Activated B cell treated with CpG ODN at 0.5 μM for 24 hours (primary cell): Measurements from ENCODE around the gene PMFBP1. TPM values are rescaled to one million over a fixed set of nuclear protein-coding genes. Genes with fewer than 3 reads are reported as not detected.

Experiments used
- ATAC-seq: fragments of 200-7000 bp; cut with Tn5 transposase; one replicate; pipeline ENCODE4 v1.10.0; 2021; ENCODE audit warnings: low read depth, mild to moderate bottlenecking, moderate library complexity
- CTCF ChIA-PET: fragments of 350-600 bp; sonication (Branson Sonifier 250); formaldehyde crosslinking; loops from one replicate; lab custom pipeline; 2021; ENCODE audit warnings: antibody characterized with exemption; lab: Charles Lee
- POLR2A ChIA-PET: fragments of 350-600 bp; sonication (Branson Sonifier 250); formaldehyde crosslinking; loops from one replicate; lab custom pipeline; 2021; ENCODE audit warnings: antibody characterized with exemption; lab: Charles Lee
- DNase-seq: peaks from one replicate; pipeline ENCODE4 v3.0.0; 2022
- H3K27ac Mint-ChIP-seq: one replicate; pipeline ENCODE4 v1.8.0; 2020; ENCODE audit warnings: mixed read lengths
- H3K27me3 Mint-ChIP-seq: one replicate; pipeline ENCODE4 v1.8.0; 2021; ENCODE audit warnings: mixed read lengths
- H3K36me3 Mint-ChIP-seq: one replicate; pipeline ENCODE4 v1.8.0; 2021; ENCODE audit warnings: low read depth, mixed read lengths
- H3K4me1 Mint-ChIP-seq: one replicate; pipeline ENCODE4 v1.8.0; 2021; ENCODE audit warnings: mixed read lengths
- H3K4me3 Mint-ChIP-seq: one replicate; pipeline ENCODE4 v1.8.0; 2020; ENCODE audit warnings: mild to moderate bottlenecking, mixed read lengths
- H3K9me3 Mint-ChIP-seq: one replicate; pipeline ENCODE4 v1.8.0; 2020; ENCODE audit warnings: mixed read lengths
- intact Hi-C: fragments of 100-400 bp; cut with micrococcal nuclease; formaldehyde crosslinking; loops from one replicate; pipeline ENCODE4 v1.15.1; 2024
- total RNA-seq: library from RNA; stranded (reverse); gene quantifications from 2 replicates; pipeline ENCODE4 v1.2.3, GENCODE V29; 2022
- TF ChIP-seq, protein P1 (sequence below): fragments of 200-600 bp; IDR thresholded peaks from one replicate; pipeline ENCODE4 v1.8.0; 2022; ENCODE audit warnings: antibody characterized with exemption, mild to moderate bottlenecking

Gene PMFBP1
- total RNA-seq, 1 donor from 2014 or later = 5.7 TPM

DNA sequence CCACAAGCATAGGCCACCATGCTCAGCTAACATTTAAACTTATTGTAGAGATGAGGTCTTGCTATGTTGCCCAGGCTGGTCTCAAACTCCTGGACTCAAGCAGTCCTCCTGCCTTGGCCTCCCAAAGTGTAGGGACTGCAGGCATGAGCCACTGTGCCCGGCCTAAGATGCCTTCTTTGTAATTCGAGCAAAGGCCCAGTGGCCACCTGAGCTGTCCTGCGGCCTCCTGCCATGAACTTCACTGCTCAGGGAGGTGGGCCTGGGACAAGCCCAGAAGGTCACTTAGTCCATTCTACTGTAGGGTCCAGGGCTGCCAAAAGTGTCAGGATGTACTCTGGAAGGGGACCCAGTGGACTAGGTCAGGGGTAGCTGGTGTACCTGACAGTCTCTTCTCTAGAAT is 47.8 kb downstream of the PMFBP1 start:
- no peaks in the 10 kb centered on the region for H3K36me3 Mint-ChIP-seq
- H3K4me1 Mint-ChIP-seq = peaks cover 1% of the 10 kb centered on the region
- H3K9me3 Mint-ChIP-seq = no peaks in the 10 kb centered on the region
- intact Hi-C loops = loop anchor here (2.0 to 10.0 kb wide), 2 partner anchors 115 to 1911 kb away; no protein-coding TSS in a partner anchor
- ChIA-PET POLR2A (no interaction called here), CTCF (interaction anchor here (1.0 to 4.9 kb wide), 10 partner anchors 10 to 1832 kb away, joined by 3 to 43 read pairs (median 4); partner anchors contain the start of gene PMFBP1)
- no peak for ATAC-seq
- TF ChIP-seq, protein P1, sequence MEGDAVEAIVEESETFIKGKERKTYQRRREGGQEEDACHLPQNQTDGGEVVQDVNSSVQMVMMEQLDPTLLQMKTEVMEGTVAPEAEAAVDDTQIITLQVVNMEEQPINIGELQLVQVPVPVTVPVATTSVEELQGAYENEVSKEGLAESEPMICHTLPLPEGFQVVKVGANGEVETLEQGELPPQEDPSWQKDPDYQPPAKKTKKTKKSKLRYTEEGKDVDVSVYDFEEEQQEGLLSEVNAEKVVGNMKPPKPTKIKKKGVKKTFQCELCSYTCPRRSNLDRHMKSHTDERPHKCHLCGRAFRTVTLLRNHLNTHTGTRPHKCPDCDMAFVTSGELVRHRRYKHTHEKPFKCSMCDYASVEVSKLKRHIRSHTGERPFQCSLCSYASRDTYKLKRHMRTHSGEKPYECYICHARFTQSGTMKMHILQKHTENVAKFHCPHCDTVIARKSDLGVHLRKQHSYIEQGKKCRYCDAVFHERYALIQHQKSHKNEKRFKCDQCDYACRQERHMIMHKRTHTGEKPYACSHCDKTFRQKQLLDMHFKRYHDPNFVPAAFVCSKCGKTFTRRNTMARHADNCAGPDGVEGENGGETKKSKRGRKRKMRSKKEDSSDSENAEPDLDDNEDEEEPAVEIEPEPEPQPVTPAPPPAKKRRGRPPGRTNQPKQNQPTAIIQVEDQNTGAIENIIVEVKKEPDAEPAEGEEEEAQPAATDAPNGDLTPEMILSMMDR = no peak
- no peak overlapping the region for H3K4me3 Mint-ChIP-seq
- no peak for DNase-seq
- no peak overlapping the region for H3K27ac Mint-ChIP-seq
- no peaks in the 10 kb centered on the region for H3K27me3 Mint-ChIP-seq

DNA sequence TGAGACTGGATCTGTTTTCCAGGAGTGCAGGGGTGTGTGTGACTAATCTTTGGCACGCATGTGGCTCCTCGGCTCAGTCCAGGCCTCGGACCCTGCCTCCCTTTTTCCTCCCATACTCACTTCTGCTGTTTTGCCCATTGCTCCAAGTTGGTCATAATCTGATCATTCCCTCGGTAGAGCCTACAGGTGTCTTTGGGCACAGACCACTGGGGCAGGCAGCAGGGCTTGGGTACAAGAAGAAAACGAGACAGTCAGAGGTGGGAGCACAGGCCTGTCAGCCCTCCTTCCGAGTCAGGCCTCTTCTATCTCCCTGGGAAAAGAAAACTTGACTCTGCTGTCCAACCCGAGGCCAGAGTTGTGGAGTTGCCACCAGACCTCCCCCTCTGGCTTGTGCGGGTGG is 48.5 kb downstream of the PMFBP1 start:
- Mint-ChIP-seq H3K4me1 (peaks cover 1% of the 10 kb centered on the region), H3K4me3 (no peak overlapping the region), H3K27ac (no peak overlapping the region), H3K9me3 (no peaks in the 10 kb centered on the region), H3K27me3 (no peaks in the 10 kb centered on the region), H3K36me3 (no peaks in the 10 kb centered on the region)
- intact Hi-C loops = loop anchor here (10.0 kb wide), 1 partner anchor 1911 kb away; no protein-coding TSS in a partner anchor
- ATAC-seq = no peak
- no peak for DNase-seq
- ChIA-PET CTCF (interaction anchor here (2.5 to 4.9 kb wide), 3 partner anchors 343 to 1833 kb away, joined by 12 to 43 read pairs (median 12); no protein-coding TSS in a partner anchor), POLR2A (no interaction called here)
- TF ChIP-seq, protein P1 = no peak

DNA sequence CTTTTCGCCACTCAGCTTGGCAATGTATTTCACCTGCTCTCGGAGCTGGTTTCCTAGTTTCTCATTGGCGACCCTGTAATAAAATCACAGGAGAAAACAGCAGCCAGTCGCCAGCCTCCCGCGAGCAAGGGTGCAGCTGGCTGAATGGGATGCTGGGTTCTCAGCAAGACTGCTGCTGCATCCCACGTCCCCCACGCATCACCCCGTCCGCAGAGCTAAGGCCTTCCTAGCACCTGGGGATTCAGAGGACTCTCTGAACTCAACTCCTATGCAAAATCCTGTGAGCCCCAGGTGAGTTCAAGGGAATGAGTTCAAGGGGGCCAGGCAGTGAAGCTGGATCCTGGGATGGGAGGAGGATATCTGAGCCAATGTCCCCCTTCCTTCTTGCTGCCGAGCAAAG is 49.0 kb downstream of the PMFBP1 start:
- H3K4me3 Mint-ChIP-seq = no peak overlapping the region
- TF ChIP-seq, protein P1 = no peak
- H3K27ac Mint-ChIP-seq = no peak overlapping the region
- H3K9me3 Mint-ChIP-seq = no peaks in the 10 kb centered on the region
- ChIA-PET POLR2A (no interaction called here), CTCF (interaction anchor here (4.9 kb wide), 1 partner anchor 344 kb away, joined by 43 read pairs; no protein-coding TSS in a partner anchor)
- intact Hi-C loops = loop anchor here (10.0 kb wide), 1 partner anchor 1912 kb away; no protein-coding TSS in a partner anchor
- ATAC-seq (no peak), DNase-seq (no peak)
- no peaks in the 10 kb centered on the region for H3K27me3 Mint-ChIP-seq
- no peaks in the 10 kb centered on the region for H3K36me3 Mint-ChIP-seq
- peaks cover 1% of the 10 kb centered on the region for H3K4me1 Mint-ChIP-seq

DNA sequence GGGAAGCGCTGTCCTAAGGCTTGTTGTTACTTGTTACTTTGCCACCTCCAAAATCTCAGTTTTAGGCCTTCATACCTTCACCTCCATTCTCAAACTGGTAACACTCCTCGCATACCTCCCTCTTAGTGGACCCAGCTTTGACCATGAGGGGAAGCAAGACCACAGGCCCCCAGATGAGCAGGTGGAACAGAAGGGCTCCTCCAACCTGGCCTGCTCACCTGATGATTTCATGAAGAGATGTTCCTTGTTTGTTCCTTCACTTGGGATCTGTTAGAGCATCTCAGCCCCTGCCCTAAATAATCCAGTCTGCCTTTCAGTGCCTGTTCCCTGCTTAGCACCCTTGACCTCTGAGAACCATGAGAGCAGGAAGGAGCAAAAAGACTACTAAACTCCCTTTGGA is 49.6 kb downstream of the PMFBP1 start:
- Mint-ChIP-seq H3K4me3 (no peak overlapping the region), H3K27ac (no peak overlapping the region), H3K27me3 (no peaks in the 10 kb centered on the region), H3K36me3 (no peaks in the 10 kb centered on the region), H3K9me3 (no peaks in the 10 kb centered on the region), H3K4me1 (peaks cover 1% of the 10 kb centered on the region)
- TF ChIP-seq, protein P1 = no peak
- POLR2A ChIA-PET = no interaction called here
- CTCF ChIA-PET = interaction anchor here (4.9 kb wide), 1 partner anchor 344 kb away, joined by 43 read pairs; no protein-coding TSS in a partner anchor
- ATAC-seq (no peak), DNase-seq (no peak)
- intact Hi-C loops = loop anchor here (10.0 kb wide), 1 partner anchor 1912 kb away; no protein-coding TSS in a partner anchor

DNA sequence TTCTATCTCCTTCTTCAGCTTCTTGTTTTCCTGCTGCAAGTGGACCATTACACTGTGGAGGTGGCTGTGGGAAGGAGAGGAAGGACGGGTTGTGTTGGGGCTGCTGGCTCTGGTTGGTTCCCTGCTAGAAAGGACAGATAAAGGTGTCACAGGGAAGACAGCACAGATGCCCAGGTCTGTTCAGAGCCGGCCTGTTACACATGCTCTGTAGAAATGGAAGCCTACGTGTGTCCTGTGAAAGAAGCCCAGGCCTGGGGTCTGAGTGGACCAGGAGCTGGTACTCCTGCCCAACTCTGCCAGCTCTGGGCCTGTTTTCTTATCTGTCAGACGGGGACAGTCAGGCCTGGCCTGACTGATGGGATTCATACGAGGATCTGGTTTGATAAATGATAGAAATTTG is 51.9 kb downstream of the PMFBP1 start:
- POLR2A ChIA-PET = no interaction called here
- no peak for ATAC-seq
- DNase-seq = no peak
- Mint-ChIP-seq H3K4me1 (peaks cover 1% of the 10 kb centered on the region), H3K9me3 (no peaks in the 10 kb centered on the region), H3K27ac (no peak overlapping the region), H3K27me3 (no peaks in the 10 kb centered on the region), H3K4me3 (no peak overlapping the region), H3K36me3 (peaks cover 2% of the 10 kb centered on the region)
- intact Hi-C loops = loop anchor here (10.0 kb wide), 1 partner anchor 1915 kb away; no protein-coding TSS in a partner anchor
- TF ChIP-seq, protein P1 = no peak
- CTCF ChIA-PET = no interaction called here
